IPS DF 19.7 (cell line): ENCODE measurements around the gene MBD5.
A peak's percentile ranks its signal among the peaks of the same experiment; 100 is the strongest.
"Not testable (repeated sequence)": the region's sequence is repeated elsewhere in the genome, so short reads cannot be mapped to it uniquely, and the experiment has no call there.

Experiments used
- DNase-seq: peaks from one replicate; pipeline ENCODE4 v3.0.0-alpha.2; 2013; ENCODE audit warnings: low read depth, low spot score

The MBD5 gene

GRCh38 chr2:148543088-148543540 lies 522.2 kb downstream of the MBD5 start:
- DNase-seq = not testable (repeated sequence)

DNA sequence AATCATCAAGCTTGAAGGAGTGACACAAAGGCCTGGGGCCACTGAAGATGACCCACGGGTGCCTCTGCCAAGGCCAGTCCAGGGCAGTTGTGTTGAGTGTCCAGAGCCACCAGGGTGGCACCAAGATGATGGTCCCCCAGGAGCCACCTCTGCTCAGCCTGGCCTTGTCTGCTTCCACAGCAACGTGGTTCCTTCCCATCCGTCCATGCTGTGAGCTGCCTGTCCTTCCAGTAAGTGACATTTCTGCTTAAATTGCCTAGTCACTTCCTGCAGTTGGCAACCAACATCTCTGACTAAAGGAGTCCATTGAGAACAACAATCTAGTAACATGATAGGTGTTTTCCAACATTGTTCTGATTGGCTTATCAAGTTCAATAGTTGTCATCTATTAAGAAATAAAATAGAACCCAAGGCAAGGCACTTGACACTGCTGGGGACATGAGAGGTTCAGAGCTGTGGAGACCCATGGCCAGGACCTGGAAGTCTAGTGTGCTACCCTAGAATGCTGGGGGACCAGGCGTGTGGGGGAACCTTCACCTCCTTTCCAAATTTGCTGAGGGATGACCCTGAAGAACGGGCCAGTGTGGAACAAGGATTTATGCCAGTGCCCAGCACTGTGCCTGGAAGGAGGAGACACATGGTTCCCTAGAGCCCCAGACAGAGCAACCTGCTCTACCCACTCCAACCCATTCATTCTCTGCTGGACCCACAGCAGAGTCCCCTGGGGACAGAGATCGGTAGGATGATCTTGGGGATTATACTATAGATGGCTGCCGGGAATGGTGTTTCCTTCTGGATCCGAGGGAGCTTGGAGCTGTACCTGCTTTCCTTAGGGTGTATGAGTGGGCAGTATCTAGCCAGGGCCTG lies 524.7 kb downstream of the MBD5 start:
- no peak for DNase-seq

GRCh38 chr2:148546270-148546669 lies 525.4 kb downstream of the MBD5 start:
- DNase-seq = no peak

DNA sequence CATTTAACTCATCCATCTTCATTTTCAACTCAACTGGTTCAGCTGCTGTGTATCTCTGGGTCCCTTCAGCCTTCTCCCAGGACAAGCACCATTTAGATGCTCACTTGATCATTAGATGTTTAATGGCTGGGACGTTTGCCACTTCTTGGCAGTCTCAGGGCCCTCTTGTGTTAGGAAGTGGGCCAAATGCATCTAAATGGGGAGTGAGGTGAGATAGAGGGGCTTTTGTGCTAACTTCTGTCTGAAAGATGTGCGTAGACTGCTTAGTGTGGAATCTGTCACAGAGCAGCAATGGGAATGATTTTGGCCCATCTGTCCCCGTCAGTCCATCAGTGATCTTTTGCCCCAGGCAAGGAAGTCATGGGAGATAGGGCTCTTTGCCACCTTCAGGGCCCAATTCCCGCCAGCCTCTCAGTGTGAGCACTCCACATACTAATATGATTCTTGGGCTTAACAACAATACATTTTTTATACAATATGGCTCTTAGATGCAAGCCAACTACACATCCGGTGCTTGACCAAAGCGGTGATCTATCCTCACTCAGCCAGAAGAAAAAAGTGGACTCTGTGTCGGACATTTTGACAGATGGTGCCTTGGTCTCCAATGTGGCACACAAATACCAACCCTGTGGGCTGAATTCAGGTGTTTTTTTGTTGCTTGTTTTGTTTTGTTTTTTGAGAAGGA lies 528.0 kb downstream of the MBD5 start:
- no peak for DNase-seq

- DNase-seq = no peak
These were observed 531.9 kb downstream of the MBD5 start for GRCh38 chr2:148552675-148553331.

- DNase-seq = no peak
These were observed 532.5 kb downstream of the MBD5 start for GRCh38 chr2:148553332-148553887.

- peak; percentile 72 for DNase-seq
These were observed 533.8 kb downstream of the MBD5 start for GRCh38 chr2:148554459-148555247.

GRCh38 chr2:148555622-148556294 lies 534.9 kb downstream of the MBD5 start:
- DNase-seq = no peak

GRCh38 chr2:148557844-148558436 lies 537.0 kb downstream of the MBD5 start:
- DNase-seq = no peak

GRCh38 chr2:148560496-148560895 lies 539.6 kb downstream of the MBD5 start:
- DNase-seq = no peak

GRCh38 chr2:148561389-148561788 lies 540.5 kb downstream of the MBD5 start:
- DNase-seq = no peak

DNA sequence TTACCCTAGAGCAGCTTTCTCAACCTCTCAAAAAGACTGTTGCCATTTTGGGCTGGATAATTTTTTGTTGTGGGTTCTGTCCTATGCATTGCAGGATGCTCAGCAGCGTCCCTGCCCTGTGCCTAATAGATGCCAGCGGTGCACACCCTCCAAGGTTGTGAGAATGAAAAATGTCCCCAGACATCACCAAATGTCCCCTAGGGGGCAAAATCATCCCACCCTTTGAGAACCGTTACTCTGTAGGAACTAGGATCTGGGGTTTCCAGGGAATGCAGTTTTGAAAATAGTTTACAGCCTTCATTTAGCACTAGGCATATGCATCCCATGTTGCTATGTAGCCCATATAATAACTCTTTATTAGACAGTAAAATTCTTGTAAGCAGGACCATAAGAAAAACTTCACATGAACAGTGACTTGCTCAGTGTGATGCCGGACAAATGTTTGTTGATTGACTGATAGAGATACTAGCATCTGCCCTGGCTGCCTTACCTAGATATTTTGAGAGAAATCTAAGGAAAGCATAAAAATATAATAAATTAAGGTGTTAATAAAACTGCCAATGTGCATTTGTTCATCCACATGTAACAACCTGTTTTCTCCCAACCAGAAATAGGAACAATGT lies 544.5 kb downstream of the MBD5 start:
- no peak for DNase-seq
